Measurements from ENCODE around the gene IMMP1L. TPM values are rescaled to one million over a fixed set of nuclear protein-coding genes. Genes with fewer than 3 reads are reported as not detected.

The IMMP1L gene
- total RNA-seq, 1 experiment from 2014 or later: 31.4 TPM

GRCh38 chr11:31493235-31493634, 16.2 kb downstream of the IMMP1L start:
- Histone ChIP-seq H3K27ac (ENCODE audit: low read length) (no peak overlapping the region), H3K79me2 (ENCODE audit: low read length) (peaks cover 26% of the 10 kb centered on the region), H3F3A (ENCODE audit: low read length, unreplicated experiment) (no peaks in the 10 kb centered on the region), H3K9me3 (ENCODE audit: low read length) (no peaks in the 10 kb centered on the region), H3K4me2 (ENCODE audit: low read length) (no peak overlapping the region), H2AFZ (ENCODE audit: low read length) (no peak overlapping the region), H3K9ac (ENCODE audit: low read length) (no peak overlapping the region), H3K27me3 (ENCODE audit: low read length) (no peaks in the 10 kb centered on the region), H3K36me3 (ENCODE audit: low read depth, low read length) (no peaks in the 10 kb centered on the region), H3K9me2 (replicated peaks; ENCODE audit: low read length) (no peaks in the 10 kb centered on the region), H3K4me3 (ENCODE audit: low read length) (no peak overlapping the region), H3K4me1 (ENCODE audit: insufficient read depth, low read length) (no peaks in the 10 kb centered on the region), H4K20me1 (ENCODE audit: low read length) (0 out of 2 replicates have a peak, but pooled peaks cover 2% of the 10 kb centered on the region)
- intact Hi-C loops (cut with micrococcal nuclease): no loop called here
- CTCF ChIA-PET: no interaction called here
- no peak for DNase-seq
- ATAC-seq: no peak
- TF ChIP-seq EZH2phosphoT487 (IDR thresholded peaks at IDR 0.05; ENCODE audit: borderline replicate concordance, low read length) (no peak), CTCF (conservative IDR thresholded peaks at IDR 0.05; ENCODE audit: low read depth, low read length) (no peak), EZH2 (IDR thresholded peaks at IDR 0.05; ENCODE audit: low read length, unreplicated experiment) (no peak)
- no TSS peak for BruUV-seq (replicated peaks)
- POLR2A ChIA-PET (ENCODE audit: unreplicated experiment): no interaction called here

DNA sequence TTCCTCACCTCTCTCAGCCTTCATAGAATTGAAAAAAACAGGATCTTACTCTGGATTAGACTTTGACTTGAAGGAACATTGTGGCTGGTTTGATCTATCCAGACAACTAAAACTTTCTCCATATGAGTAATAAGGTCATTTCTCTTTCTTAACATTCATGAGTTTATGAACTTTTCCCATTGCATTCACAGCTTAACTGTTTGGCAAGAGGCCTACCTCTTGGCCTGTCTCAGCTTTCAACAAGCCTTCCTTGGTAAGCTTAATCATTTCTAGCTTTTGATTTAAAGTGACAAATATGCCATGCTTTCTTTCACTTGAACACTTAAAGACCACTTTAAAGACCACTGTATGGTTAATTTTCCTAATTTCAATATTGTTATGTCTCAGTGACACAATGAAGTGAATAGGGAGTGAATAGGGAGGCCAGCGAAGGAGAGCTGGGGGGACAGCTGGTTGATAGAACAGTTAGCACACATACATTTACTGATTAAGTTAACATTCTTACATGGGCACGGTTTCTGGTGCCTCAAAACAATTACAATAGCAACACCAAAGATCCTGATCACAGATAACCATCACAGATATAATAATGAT, 17.0 kb downstream of the IMMP1L start:
- Histone ChIP-seq H3K4me2 (ENCODE audit: low read length) (no peak overlapping the region), H3K4me1 (ENCODE audit: insufficient read depth, low read length) (no peaks in the 10 kb centered on the region), H3K79me2 (ENCODE audit: low read length) (peaks cover 18% of the 10 kb centered on the region), H3K9me2 (replicated peaks; ENCODE audit: low read length) (no peaks in the 10 kb centered on the region), H3K9me3 (ENCODE audit: low read length) (no peaks in the 10 kb centered on the region), H3K4me3 (ENCODE audit: low read length) (no peak overlapping the region), H3K36me3 (ENCODE audit: low read depth, low read length) (no peaks in the 10 kb centered on the region), H3K27ac (ENCODE audit: low read length) (no peak overlapping the region), H4K20me1 (ENCODE audit: low read length) (0 out of 2 replicates have a peak, but pooled peaks cover 4% of the 10 kb centered on the region), H2AFZ (ENCODE audit: low read length) (no peak overlapping the region), H3F3A (ENCODE audit: low read length, unreplicated experiment) (no peaks in the 10 kb centered on the region), H3K9ac (ENCODE audit: low read length) (no peak overlapping the region), H3K27me3 (ENCODE audit: low read length) (no peaks in the 10 kb centered on the region)
- ATAC-seq (no peak), DNase-seq (no peak)
- POLR2A ChIA-PET (ENCODE audit: unreplicated experiment): interaction anchor here (0.6 kb wide), 1 partner anchor 1068 kb away, joined by 5 read pairs; no protein-coding TSS in a partner anchor
- TF ChIP-seq EZH2phosphoT487 (IDR thresholded peaks at IDR 0.05; ENCODE audit: borderline replicate concordance, low read length): no peak
- no peak for TF ChIP-seq EZH2 (IDR thresholded peaks at IDR 0.05; ENCODE audit: low read length, unreplicated experiment)
- no peak for TF ChIP-seq CTCF (conservative IDR thresholded peaks at IDR 0.05; ENCODE audit: low read depth, low read length)
- CTCF ChIA-PET: no interaction called here
- BruUV-seq (replicated peaks): no TSS peak
- intact Hi-C loops (cut with micrococcal nuclease): no loop called here

GRCh38 chr11:31487848-31488247, 21.6 kb downstream of the IMMP1L start:
- BruUV-seq (replicated peaks): no TSS peak
- peak; percentile 59 for ATAC-seq

More at GRCh38 chr11:31487848-31488247, 21.6 kb downstream of the IMMP1L start:
- no peak overlapping the region for H3K4me3 ChIP-seq (ENCODE audit: low read length)
- peak; percentile 70 for DNase-seq
- H3K9ac ChIP-seq (ENCODE audit: low read length): no peak overlapping the region
- no peaks in the 10 kb centered on the region for H3K36me3 ChIP-seq (ENCODE audit: low read depth, low read length)
- H3K27me3 ChIP-seq (ENCODE audit: low read length): no peaks in the 10 kb centered on the region
- no peaks in the 10 kb centered on the region for H3F3A ChIP-seq (ENCODE audit: low read length, unreplicated experiment)
- intact Hi-C loops (cut with micrococcal nuclease): loop anchor here (1.0 to 10.0 kb wide), 5 partner anchors 91 to 687 kb away; no protein-coding TSS in a partner anchor
- 0 out of 2 replicates have a peak, but pooled peaks cover 4% of the 10 kb centered on the region for H4K20me1 ChIP-seq (ENCODE audit: low read length)
- H3K4me2 ChIP-seq (ENCODE audit: low read length): no peak overlapping the region
- no peaks in the 10 kb centered on the region for H3K9me2 ChIP-seq (replicated peaks; ENCODE audit: low read length)
- POLR2A ChIA-PET (ENCODE audit: unreplicated experiment): no interaction called here
- H3K4me1 ChIP-seq (ENCODE audit: insufficient read depth, low read length): no peaks in the 10 kb centered on the region
- H3K79me2 ChIP-seq (ENCODE audit: low read length): no peaks in the 10 kb centered on the region
- TF ChIP-seq CTCF (conservative IDR thresholded peaks at IDR 0.05; ENCODE audit: low read depth, low read length): peak; percentile 72
- TF ChIP-seq EZH2 (IDR thresholded peaks at IDR 0.05; ENCODE audit: low read length, unreplicated experiment): no peak
- no peaks in the 10 kb centered on the region for H3K9me3 ChIP-seq (ENCODE audit: low read length)
- no peak overlapping the region for H2AFZ ChIP-seq (ENCODE audit: low read length)
- CTCF ChIA-PET: interaction anchor here (1.0 kb wide), 1 partner anchor 470 kb away, joined by 4 read pairs; no protein-coding TSS in a partner anchor
- H3K27ac ChIP-seq (ENCODE audit: low read length): no peak overlapping the region
